Keratinocyte (primary cell): ENCODE measurements around the gene CDH18. TPM values are rescaled to one million over a fixed set of nuclear protein-coding genes. Genes with fewer than 3 reads are reported as not detected.

Experiments
- DNase-seq: peaks from one replicate; pipeline ENCODE4 v3.0.0-alpha.2; 2011; ENCODE audit warnings: low read depth, missing footprints, low spot score
- FAIRE-seq: peaks from 2 replicates; lab custom pipeline; 2011; peaks lifted over from hg19 to GRCh38; lab: Jason Lieb, UNC
- H2AFZ ChIP-seq: 2 replicates; pipeline ENCODE4 v1.6.0; 2012; ENCODE audit warnings: low read length, control low read depth, inconsistent platforms; ENCODE audit not compliant: control insufficient read depth
- H3K27ac ChIP-seq: 2 replicates; pipeline ENCODE4 v1.5.1; 2011; ENCODE audit warnings: low read length; ENCODE audit not compliant: control insufficient read depth, insufficient read depth
- H3K27me3 ChIP-seq: 3 replicates; pipeline ENCODE4 v1.6.0; 2011; ENCODE audit warnings: low read length; ENCODE audit not compliant: control insufficient read depth, insufficient read depth; ENCODE audit errors: extremely low read depth
- H3K36me3 ChIP-seq, 2 experiments: 2 replicates in 1 of 2; 3 replicates in 1 of 2; pipeline ENCODE4 v1.5.1; 2011; ENCODE audit warnings: low read length in 2 of 2, mild to moderate bottlenecking in 1 of 2; ENCODE audit not compliant: control insufficient read depth in 2 of 2, insufficient read depth in 2 of 2; ENCODE audit errors: extremely low read depth in 1 of 2
- H3K4me1 ChIP-seq: 3 replicates; pipeline ENCODE4 v1.5.1; 2011; ENCODE audit warnings: low read length; ENCODE audit not compliant: control insufficient read depth, insufficient read depth; ENCODE audit errors: extremely low read depth
- H3K4me2 ChIP-seq: 3 replicates; pipeline ENCODE4 v1.6.0; 2011; ENCODE audit warnings: low read depth, low read length; ENCODE audit not compliant: control insufficient read depth, insufficient read depth; ENCODE audit errors: extremely low read depth
- H3K4me3 ChIP-seq, 3 experiments: fragments of 200-600 bp in 1 of 3; sonication (generic) in 1 of 3; 2 replicates in 2 of 3; 3 replicates in 1 of 3; pipeline ENCODE4 v1.5.1; 2011 to 2016; ENCODE audit warnings: low read length in 3 of 3, mild to moderate bottlenecking in 3 of 3, control low read depth in 2 of 3, inconsistent platforms in 1 of 3, low read depth in 1 of 3, mixed read lengths in 1 of 3, mixed run types in 1 of 3, moderate library complexity in 1 of 3; ENCODE audit not compliant: control insufficient read depth in 2 of 3, insufficient read depth in 2 of 3; ENCODE audit errors: extremely low read depth in 1 of 3
- H3K79me2 ChIP-seq: 2 replicates; pipeline ENCODE4 v1.6.0; 2012; ENCODE audit warnings: low read length; ENCODE audit not compliant: control insufficient read depth, insufficient read depth
- H3K9ac ChIP-seq: 3 replicates; pipeline ENCODE4 v1.6.0; 2011; ENCODE audit warnings: low read length; ENCODE audit not compliant: control insufficient read depth, insufficient read depth; ENCODE audit errors: extremely low read depth
- H3K9me1 ChIP-seq: 3 replicates; pipeline ENCODE4 v1.6.0; 2011; ENCODE audit warnings: low read length; ENCODE audit not compliant: control insufficient read depth, insufficient read depth; ENCODE audit errors: extremely low read depth
- H3K9me3 ChIP-seq: 2 replicates; pipeline ENCODE4 v1.5.1; 2012; ENCODE audit warnings: low read depth, low read length; ENCODE audit not compliant: control insufficient read depth
- H4K20me1 ChIP-seq: 3 replicates; pipeline ENCODE4 v1.6.0; 2011; ENCODE audit warnings: low read length; ENCODE audit not compliant: control insufficient read depth, insufficient read depth; ENCODE audit errors: extremely low read depth
- EZH2 ChIP-seq: IDR thresholded peaks from one replicate; pipeline ENCODE4 v1.6.1; 2012; ENCODE audit warnings: inconsistent platforms, mild to moderate bottlenecking, low read length, moderate library complexity
- dilution Hi-C: fragments of 300-500 bp; cut with MboI; formaldehyde crosslinking; loops from one replicate; pipeline ENCODE4 v1.7.0; 2020; ENCODE audit warnings: low sequenced_read_pairs; ENCODE audit not compliant: extremely low pct_ligation_motif_present
- polyA plus RNA-seq, 5 experiments: library from polyadenylated mRNA; depleted of rRNA in 3 of 5; stranded (reverse) in 3 of 5; stranded (forward) in 1 of 5; unstranded in 1 of 5; fragments of >200 nt; gene quantifications; 1 replicate in 1 of 5; 2 replicates in 3 of 5; 3 replicates in 1 of 5; pipeline versions ENCODE4 v1.2.1 to v1.2.3, GENCODE V29; 2011 to 2012; ENCODE audit warnings: missing spikeins in 2 of 5, low read depth in 1 of 5, low replicate concordance in 1 of 5
- TF ChIP-seq, protein P1 (sequence below), 3 experiments: IDR thresholded peaks in 1 of 3; conservative IDR thresholded peaks in 1 of 3; optimal IDR thresholded peaks in 1 of 3; 2 replicates in 2 of 3; 3 replicates in 1 of 3; pipeline versions ENCODE3 to v1.5.1; 2011; ENCODE audit warnings: low read length in 3 of 3, mild to moderate bottlenecking in 3 of 3, moderate library complexity in 2 of 3, control low read depth in 1 of 3, inconsistent platforms in 1 of 3; ENCODE audit not compliant: insufficient read depth in 2 of 3; ENCODE audit errors: extremely low read depth in 1 of 3

CDH18 gene
- polyA plus RNA-seq, 1 donor (not counting 4 experiments of a cell fraction or from before 2014, with no cell fraction given) = 0.41 TPM

DNA sequence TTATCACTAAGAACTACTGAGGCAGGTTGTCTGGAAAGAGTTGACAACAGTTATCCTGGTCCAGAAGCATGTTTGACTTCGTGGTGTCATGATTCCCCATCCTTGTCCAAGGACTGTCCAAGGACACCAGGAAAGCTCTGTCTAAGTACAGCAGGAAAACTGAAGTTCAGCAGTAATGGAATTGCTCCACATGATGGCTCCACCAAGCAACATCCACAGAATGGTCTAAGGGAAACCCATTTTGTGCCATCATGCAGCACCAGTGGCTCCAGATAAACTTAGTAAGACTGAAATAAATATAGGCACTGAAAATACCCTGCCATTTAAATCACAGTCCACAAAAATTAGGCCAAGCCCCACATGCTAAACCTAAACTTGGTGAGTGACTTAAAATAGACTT lies 192.8 kb downstream of the CDH18 start:
- dilution Hi-C loops = no loop called here
- Histone ChIP-seq H2AFZ (no peak overlapping the region), H3K4me1 (no peaks in the 10 kb centered on the region), H3K79me2 (no peaks in the 10 kb centered on the region), H3K27ac (no peak overlapping the region), H4K20me1 (no peaks in the 10 kb centered on the region), H3K4me2 (no peak overlapping the region), H3K4me3 (no peak overlapping the region), H3K27me3 (no peaks in the 10 kb centered on the region), H3K9me3 (no peaks in the 10 kb centered on the region), H3K36me3 (no peaks in the 10 kb centered on the region), H3K9me1 (peaks cover 2% of the 10 kb centered on the region), H3K9ac (no peak overlapping the region)
- DNase-seq (no peak), FAIRE-seq (peak; percentile 88)
- TF ChIP-seq, protein P1, sequence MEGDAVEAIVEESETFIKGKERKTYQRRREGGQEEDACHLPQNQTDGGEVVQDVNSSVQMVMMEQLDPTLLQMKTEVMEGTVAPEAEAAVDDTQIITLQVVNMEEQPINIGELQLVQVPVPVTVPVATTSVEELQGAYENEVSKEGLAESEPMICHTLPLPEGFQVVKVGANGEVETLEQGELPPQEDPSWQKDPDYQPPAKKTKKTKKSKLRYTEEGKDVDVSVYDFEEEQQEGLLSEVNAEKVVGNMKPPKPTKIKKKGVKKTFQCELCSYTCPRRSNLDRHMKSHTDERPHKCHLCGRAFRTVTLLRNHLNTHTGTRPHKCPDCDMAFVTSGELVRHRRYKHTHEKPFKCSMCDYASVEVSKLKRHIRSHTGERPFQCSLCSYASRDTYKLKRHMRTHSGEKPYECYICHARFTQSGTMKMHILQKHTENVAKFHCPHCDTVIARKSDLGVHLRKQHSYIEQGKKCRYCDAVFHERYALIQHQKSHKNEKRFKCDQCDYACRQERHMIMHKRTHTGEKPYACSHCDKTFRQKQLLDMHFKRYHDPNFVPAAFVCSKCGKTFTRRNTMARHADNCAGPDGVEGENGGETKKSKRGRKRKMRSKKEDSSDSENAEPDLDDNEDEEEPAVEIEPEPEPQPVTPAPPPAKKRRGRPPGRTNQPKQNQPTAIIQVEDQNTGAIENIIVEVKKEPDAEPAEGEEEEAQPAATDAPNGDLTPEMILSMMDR (optimal IDR thresholded peaks at IDR 0.05 in 1 of 3, IDR thresholded peaks at IDR 0.05 in 1 of 3, conservative IDR thresholded peaks at IDR 0.05 in 1 of 3; ENCODE audit: extremely low read depth in 1 of 3, insufficient read depth in 2 of 3, low read length in 3 of 3) = peak; percentile 43 to 76 (median 53)
- no peak for TF ChIP-seq EZH2

DNA sequence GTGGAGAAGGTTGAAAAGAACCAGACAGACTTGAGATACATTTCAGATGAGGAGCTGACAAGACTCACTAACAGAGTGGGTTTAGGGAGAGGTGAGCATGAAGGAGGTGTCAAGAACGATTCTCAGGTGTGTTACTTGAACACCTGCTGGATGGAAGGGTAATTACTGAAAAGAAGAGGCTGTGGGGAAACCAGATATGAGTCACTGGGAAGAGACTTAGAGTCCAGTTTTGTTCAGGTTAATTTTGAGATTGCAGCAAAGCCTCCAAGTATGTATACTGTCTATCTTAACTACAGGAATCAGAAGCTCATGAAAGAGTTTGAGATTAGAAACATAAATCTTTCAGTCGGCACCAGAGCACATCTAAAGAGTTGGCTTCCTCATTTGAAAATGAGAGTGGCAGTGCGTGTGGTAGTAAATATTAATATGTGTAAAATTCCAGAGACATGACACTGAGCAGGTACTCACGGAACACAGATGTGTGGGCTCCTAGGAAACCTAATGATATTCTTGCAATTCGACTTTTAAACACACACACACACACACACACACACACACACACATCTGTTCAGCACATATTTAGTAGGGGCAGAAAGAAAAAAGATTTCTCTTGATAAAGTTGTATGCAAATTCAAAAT lies 197.1 kb downstream of the CDH18 start:
- Histone ChIP-seq H3K36me3 (no peaks in the 10 kb centered on the region), H3K9ac (no peak overlapping the region), H3K27ac (no peak overlapping the region), H3K79me2 (no peaks in the 10 kb centered on the region), H4K20me1 (no peaks in the 10 kb centered on the region), H3K9me3 (no peaks in the 10 kb centered on the region), H2AFZ (peak overlapping the region; percentile 72), H3K9me1 (peaks cover 2% of the 10 kb centered on the region), H3K4me2 (peak overlapping the region; percentile 48), H3K4me1 (no peaks in the 10 kb centered on the region), H3K4me3 (no peak overlapping the region), H3K27me3 (no peaks in the 10 kb centered on the region)
- DNase-seq (peak; percentile 11), FAIRE-seq (peak; percentile 69)
- TF ChIP-seq EZH2 = no peak
- TF ChIP-seq, protein P1 (optimal IDR thresholded peaks at IDR 0.05 in 1 of 3, IDR thresholded peaks at IDR 0.05 in 1 of 3, conservative IDR thresholded peaks at IDR 0.05 in 1 of 3; ENCODE audit: extremely low read depth in 1 of 3, insufficient read depth in 2 of 3, low read length in 3 of 3) = peak; percentile 7 to 40 (median 34)
- dilution Hi-C loops = no loop called here
